HL-60 (cell line): ENCODE results near the gene SDK1.

Source experiments
- CTCF ChIP-seq: IDR thresholded peaks from one replicate; pipeline ENCODE4 v1.5.1; 2011; ENCODE audit warnings: low read length, control low read depth, inconsistent platforms; ENCODE audit not compliant: insufficient read depth
- GABPA ChIP-seq: IDR thresholded peaks from 2 replicates; pipeline ENCODE4 v1.6.1; 2012; ENCODE audit warnings: low read depth
- SPI1 ChIP-seq: IDR thresholded peaks from 2 replicates; pipeline ENCODE4 v1.6.1; 2012; ENCODE audit warnings: low read depth, mild to moderate bottlenecking, borderline replicate concordance

GRCh38 chr7:3710122-3710521 lies 409.1 kb downstream of the SDK1 start:
- TF ChIP-seq CTCF (no peak), GABPA (no peak), SPI1 (no peak)
